Endothelial cell of hepatic sinusoid (primary cell): ENCODE data around the gene SCN10A.

Experiments used
- in situ Hi-C: cut with HindIII; loops from 2 replicates; pipeline ENCODE4 v1.10.0; 2017; ENCODE audit warnings: low sequenced_read_pairs

The SCN10A gene

DNA sequence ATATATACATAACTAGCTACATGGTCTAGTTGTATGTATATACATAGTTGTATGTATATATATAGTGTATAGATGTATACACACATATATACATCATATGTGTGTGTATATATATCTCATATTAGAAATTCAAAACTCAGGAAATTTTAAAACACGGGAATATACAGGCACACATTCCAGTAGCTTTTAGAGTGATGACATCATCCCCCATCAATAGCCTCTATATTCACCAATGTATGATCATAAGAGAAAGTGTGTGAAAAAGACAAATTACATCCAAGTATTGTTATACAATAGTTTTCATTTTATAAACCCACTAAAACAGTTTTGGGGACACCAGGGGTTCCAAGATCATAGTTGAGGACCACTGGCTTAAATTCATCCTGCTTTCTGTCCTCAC lies 23.0 kb downstream of the SCN10A start:
- in situ Hi-C loops: no loop called here

DNA sequence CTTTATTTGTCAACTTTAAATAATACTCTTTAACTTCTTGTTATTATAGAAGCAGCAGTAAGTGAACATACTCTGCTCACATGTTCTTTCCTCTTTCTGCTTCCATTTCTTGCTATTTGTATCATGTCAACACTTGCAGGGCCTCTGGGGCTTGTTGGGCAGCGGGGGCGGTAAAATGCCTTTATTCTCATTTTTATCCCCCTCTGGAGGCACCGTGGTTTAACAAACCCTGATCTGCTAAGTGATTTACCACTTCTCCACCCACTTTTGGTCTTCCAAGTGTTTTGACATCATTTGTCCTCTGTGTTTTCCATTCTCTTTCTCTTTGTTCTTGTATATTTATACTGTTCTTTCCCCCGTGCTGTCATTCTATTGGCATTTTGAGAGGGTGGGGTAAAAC lies 33.9 kb downstream of the SCN10A start:
- in situ Hi-C loops: no loop called here

DNA sequence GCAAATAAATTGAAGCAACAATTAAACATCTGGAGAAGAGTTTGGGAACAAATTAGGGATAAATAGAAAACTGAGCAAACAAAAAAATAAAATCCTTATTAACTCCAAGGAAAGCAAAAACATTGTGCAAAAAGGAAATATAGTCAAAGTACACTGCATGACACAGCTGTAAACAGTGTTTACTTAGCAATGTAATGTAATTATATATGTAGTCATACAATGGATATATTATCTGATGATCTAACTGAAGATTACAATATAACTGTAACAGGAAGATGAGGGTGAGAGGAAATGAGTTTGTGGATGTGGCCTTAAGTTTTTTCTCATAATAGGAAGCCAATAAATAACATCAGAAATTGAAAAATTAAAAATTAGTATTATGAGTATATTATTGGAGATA lies 42.5 kb downstream of the SCN10A start:
- in situ Hi-C loops: no loop called here

DNA sequence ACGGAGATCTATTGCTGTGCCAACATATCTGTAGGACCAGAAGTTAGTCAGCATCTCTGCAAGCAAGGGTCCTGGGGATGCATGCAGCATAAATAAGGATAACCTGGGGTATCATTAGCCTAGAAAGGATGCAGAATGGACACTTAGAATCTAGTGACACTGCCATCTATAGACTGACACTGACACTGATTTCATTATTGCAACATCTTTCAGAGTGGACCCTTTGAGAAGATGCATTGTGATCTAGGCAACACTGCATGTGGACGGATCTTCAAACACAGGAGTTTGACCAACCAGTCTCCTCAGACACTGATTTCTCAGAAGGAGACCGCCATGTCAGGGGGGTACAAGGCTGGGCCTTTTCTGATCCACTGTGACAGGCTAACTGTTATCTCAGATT lies 52.4 kb downstream of the SCN10A start:
- in situ Hi-C loops: no loop called here

DNA sequence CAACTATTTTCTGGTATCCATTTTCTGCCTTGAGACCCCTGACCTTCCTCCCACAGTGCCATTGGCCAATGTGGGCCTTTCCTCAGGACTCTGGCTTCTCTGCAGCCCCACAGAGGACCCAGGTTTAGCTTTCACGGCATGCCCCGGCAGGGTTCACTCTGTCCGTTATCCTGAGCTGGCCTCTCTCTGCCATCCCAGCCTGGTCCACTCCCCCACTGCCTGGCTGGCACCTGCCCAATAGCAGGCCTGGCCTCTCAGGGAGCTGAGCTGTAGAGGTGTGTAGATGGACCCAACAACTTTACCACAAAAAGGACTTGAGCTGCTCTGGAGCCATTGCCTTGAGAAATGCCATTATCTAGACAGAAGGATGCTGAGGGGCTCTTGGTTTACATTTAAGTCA lies 57.5 kb downstream of the SCN10A start:
- in situ Hi-C loops: no loop called here

DNA sequence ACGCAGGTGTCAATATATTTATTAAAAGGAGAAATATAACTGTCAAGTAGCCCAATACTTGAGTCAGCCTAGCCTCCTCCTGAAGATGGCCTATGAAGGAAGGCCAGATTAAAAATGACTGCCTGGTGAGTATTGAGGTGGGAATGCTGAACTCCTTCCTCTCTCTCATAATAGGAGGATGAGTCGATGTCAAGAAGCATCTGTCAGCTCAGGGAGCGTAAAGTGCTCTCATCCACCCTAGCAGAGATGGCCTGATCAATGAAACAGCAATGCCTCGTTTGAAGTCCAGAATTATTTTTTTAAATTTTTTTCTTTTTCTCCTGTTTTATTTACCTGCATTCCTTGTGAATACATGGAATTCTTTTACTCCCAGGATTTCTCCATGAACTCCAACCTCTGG lies 58.3 kb downstream of the SCN10A start:
- in situ Hi-C loops: no loop called here

DNA sequence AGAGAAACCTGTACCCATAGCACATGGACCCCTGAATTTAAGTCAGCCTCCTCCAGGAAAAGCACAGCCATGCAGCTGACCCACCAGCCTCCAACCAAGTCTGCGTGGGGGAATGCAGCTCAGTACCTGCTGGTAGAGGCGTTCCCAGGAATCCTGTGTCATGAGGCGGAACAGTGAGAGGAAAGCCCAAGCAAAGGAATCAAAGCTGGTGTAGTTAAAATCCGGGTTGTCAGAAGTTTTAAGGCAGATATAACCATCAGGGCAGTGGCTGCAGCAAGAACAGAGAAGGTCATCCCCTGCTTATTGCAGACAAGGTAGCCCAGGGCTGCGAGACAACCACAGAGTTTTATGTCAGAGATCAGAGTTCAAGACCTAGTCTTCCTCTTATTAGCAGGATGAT lies 59.1 kb downstream of the SCN10A start:
- in situ Hi-C loops: no loop called here

DNA sequence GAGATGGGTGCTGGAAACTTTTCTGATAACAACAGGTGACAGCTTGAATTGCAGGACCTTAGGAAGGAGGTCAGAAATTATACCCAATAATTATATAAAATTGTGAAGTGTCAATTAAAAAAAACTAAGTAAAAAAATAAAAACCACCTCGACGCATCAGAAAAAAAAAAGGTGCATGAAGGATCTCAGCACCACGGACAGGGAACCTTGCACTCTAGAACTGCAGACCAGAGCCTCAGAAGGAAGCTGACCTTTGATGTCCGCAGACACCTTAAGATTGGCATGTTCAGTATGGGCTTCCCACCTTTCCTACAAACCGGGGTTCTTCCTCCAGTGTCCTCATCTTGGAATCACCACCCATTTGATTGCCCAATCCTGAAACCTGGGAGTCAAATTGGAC lies 60.9 kb downstream of the SCN10A start:
- in situ Hi-C loops: no loop called here

DNA sequence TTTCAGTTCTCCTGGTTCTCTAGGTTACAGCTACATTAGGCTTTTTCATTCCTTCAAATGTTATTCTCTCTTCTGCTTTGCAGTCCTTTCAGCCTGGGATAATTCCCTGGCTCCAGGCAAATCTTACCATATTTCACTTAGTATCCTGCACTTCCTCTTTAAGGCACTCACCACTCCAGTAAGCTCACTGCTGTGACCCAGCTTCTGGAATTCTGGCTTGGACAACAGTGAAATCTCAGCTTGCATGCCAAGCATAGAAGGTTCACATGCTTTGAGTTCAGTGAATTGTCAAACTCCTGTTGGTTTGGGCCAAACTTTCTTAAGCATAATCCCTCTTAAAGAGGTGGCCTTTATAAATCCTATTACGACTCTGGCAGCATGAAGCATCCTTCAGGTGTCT lies 69.4 kb downstream of the SCN10A start:
- in situ Hi-C loops: no loop called here

DNA sequence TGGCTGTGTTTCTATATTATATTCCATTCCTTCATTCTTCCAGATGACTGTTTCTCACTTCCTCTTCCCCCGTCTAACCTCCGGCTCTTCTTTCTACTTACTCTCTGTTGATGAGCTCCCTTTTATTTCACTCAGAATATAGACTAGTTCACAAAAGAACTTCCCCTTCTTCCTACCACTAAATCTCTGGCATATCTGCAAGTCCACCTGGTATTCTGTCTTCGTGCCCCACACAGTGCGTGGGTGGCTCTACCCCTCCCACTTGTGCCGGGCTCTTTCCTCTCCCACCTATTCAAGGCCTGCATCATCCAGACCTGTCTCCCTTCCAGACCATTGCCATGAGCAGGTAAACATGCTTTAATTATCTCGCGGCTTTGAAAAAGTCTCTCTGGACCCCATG lies 73.0 kb downstream of the SCN10A start:
- in situ Hi-C loops: no loop called here

DNA sequence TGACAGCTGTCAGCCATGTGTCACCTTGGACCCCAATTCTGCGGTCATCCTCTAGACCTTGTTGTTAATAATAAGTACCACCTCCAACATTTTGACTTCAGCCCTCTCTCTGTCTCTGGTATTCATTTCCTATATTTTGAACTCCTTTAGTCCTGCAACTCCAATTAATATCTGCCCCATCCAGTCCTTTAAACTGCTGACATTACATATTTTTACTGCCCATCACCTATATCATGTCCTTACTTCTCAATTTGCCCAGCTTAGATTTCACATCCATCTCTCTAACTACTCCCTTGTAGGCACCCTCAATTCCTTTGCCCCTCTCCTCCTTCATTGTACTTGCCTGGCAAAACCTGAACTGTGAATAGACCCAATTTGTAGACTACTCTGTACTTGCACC lies 73.5 kb downstream of the SCN10A start:
- in situ Hi-C loops: no loop called here

DNA sequence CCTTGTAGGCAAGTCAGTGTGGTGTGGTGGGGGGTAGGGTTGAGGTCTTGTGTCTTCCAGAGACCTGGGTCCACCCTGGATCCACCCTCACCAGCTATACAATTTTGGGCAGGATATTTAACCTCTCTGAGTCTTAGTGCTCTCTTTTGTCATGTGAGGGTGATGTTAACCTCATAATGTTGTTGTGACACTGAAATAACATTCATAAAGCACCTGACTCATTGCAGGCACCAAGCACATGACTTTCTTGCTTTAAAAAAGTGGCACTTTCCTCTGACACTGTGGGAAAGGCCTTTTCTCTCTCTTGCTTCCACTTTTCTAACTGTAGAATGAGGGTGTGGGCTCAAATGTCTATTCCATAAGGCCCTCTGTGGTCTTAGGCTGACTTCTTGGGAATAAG lies 75.5 kb downstream of the SCN10A start:
- in situ Hi-C loops: no loop called here

DNA sequence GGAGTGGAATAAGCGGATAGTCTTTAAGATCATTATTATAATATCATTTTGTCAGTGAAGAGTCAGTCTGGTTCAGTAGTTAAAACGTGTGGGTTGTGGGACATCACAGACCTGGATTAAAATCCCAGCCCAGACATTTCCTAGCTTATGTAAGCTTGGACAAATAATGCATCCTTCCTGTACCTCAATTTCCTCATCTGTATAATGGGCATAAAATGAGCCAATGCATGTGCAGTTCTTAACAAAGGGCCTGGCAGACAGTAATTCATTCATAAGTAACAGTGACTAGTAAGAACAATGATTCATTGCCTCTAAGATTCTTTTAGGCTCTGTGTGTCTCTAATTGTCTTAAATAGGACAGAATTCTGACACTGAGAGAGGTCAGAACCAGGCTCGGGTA lies 76.1 kb downstream of the SCN10A start:
- in situ Hi-C loops: loop anchor here (5.0 kb wide), 1 partner anchor 97 kb away; no protein-coding TSS in a partner anchor

DNA sequence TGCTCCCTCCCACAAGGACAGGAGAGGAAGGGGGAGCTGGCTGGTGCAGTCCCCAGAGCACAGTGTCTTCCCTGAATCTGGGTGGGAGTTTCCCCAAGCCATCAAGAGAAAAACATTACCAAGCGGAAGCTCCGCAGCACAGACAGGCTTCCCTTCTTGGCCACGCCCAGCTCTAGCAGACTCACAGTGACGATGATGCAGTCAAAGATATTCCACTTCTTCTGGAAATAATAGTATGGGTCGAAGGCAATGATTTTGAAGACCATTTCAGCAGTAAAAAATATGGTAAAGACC lies 76.7 kb downstream of the SCN10A start:
- in situ Hi-C loops: loop anchor here (5.0 kb wide), 1 partner anchor 98 kb away; no protein-coding TSS in a partner anchor

DNA sequence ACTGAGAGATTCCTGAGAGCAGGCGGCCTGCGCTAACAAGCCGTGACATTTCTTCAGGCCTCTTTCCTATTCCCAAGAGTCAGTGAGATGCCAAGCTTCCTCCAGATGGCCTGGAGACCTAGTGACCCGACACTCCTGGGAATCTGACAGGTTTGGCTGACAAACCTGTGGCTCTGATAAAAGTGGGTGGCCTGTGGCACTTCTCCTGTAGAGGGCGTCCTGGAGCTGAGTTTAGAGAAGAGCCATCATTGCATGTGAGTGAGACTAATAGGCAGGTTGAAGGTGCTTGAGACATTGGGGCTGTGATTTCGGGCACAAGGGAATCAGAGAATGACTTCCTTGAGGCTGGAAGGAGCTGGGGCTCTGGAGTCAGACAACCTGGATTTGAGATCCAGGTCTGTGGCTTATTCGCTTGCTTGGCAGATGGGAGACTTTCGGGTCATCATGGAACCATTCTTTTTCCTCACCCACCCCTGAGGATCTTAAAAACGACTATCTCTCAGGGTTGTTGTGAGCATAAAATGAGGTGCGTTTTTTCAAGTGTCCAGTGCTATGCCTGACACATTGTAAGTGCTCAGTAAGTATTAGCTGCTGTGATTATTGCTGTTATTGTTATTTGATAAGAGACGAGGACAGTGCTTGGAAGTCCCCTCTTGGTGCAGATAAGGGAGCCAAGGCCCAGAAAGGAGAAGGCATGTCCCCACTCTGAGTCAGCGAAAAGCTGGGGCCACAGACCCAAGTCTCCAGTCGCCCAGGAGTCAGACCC lies 77.2 kb downstream of the SCN10A start:
- in situ Hi-C loops: loop anchor here (5.0 kb wide), 1 partner anchor 98 kb away; no protein-coding TSS in a partner anchor

DNA sequence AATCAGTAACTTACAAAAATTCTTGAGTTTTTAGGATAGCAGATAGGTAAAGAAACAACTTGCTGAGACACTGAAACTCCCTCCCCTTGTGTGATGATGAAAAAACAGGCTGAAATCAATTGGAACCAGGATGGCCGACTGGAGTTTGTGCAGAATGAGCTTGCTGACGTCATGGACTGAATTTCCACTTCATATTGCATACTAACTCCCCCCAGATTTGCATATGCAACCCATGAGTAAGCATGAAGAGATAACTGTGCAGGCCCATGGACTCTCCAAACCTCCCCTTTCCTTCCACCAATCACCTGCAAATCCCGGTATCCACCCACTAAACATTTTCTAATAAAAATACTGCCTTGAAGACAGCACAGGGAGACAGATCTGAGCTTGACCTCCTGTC lies 84.5 kb downstream of the SCN10A start:
- in situ Hi-C loops: no loop called here

DNA sequence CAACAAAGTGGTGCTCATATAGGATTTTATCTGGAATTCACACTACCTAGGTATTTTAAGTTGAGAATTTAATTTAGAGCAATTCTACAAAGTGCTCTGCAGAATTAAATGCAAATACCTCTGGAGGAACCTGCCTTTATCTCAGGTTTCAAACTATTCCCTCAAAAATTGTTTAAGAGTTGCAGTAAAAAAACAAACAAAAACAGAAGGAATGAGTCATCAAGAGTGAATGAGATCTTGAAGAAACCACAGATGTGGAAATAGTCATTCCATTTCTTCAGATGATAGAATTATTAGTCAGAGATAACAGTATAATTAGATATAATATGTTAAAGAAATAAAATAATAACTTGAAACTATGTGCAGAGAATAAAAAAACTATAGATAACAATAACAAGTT lies 85.7 kb downstream of the SCN10A start:
- in situ Hi-C loops: no loop called here

DNA sequence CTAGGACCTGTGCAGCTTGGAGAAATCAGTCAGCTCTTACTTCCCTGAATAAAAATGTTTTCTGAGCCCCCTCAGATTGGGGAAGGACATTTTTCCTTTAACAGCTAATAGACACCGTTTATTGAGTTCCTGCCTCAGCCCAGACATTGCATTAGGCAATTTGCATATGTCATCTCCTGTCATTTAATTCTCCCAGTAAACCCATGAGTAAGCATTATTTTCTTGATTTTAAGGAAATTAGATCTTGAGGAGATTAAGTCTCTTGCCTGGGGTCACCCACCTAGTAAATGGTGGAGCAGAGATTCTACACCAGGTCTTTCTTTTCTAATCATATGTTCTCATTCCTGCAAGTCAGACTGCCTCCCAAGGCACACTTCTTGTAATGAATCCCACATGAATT lies 88.0 kb downstream of the SCN10A start:
- in situ Hi-C loops: no loop called here

DNA sequence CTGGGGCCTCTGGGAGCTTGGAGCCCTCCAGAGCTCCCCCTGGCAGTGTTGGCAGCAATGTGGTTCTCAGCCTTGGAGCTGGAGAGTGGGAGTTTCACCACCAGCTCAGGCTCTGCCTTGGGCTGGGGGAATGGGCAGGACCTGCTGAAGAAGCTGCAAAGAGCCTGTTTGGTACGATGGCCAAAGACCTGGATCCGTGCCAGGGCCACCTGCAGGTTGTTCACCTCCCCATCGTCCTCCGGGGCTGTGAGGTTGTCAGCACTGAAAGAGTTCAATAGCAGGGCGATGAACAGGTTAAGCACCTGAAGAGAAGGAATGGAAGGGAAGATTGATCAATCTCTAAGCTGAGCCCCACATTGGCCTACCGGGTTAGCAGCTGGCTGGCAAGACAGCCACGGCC lies 89.3 kb downstream of the SCN10A start:
- in situ Hi-C loops: no loop called here

DNA sequence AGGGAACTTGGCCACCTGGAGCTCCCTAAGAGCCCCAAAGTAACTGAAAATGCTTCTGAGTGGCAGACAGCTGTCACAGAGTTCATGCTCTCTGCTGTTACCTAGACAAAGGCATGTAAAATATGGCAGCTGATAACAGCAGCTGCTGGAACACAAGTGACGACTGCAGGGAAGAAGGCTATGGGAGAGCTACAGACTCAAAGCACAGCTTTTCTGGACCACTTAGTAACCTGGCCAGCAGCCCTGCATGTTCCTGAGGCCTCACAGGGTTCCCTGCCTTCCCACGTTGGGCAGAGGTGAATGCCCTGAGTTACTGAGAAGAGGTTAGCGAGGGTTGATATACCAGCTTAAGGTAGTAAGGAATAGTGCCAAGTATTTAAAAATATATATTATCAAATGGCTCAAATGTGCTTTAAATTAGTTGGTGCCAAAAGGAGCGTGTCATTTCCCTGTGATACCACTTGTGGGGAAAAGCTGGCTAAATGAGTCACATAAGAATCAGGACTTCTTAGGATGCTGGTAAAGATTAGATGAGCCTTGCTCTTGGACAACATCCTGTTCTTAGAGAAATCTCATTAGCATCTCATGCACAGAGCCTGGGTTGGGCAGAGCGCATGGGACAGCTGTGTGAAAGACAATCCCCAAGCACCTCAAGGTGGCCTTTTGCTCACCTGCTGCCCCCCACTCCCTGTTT lies 90.1 kb downstream of the SCN10A start:
- in situ Hi-C loops: no loop called here

DNA sequence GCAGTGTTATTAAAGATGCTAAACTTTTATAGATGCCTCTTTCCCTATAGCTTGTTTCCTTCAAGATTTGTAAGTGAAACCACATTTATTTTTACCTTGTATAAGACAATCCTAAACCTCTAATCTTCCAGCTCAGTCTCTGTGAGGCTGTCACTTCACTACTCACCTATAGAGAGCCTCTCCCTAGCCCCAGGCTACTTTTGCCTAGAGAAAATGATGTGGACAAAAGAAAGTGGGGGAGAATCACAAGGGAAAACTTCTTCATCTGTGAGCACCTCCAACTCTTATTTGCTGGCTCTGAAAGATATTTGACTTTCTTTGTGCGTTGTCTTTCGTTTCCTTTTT lies 91.7 kb downstream of the SCN10A start:
- in situ Hi-C loops: no loop called here

DNA sequence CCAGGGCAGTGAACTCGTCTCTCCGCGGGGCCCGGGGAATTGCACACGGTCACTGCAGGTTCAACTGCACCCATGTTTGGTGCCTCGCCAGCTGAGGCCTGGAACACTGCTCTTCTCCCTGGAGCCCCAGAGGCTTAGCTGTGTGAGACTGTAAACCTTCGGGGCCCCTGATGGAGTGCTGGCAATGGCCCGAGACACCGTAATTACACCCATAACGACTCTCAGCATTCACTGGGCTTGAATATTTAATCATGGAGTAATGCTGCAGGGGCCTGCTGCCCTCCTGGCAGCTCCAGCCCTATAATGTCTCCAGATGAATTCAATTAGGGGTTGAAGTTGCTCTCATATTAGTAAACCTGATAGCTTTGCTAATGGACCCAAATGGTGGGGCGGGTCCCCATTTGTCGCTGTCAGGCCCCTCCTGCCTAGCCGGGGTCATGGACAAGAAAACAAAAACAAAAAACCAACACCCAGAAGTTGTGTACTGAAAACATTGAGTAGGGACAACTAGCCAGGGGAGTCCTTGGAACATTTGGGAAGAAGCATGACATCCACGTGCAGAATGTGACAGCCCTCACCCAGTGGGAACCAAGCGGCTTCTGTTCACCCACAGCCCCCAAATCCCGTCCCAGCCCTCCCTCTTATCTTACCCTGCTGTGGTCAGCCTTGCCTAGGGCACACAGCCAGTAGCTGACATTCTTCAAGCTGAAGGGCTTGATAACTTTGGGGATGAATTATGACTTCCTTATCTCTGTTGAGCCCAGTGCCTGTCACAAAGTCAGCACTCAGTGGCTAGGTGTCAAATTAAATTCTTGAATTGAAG lies 92.2 kb downstream of the SCN10A start:
- in situ Hi-C loops: no loop called here
